CD4-positive, alpha-beta T cell treated with Interleukin-2 at 100 ng/mL for 4 hours (primary cell): ENCODE measurements around the gene GNG3.
A peak's percentile ranks its signal among the peaks of the same experiment; 100 is the strongest.
"Not testable (repeated sequence)": the region's sequence is repeated elsewhere in the genome, so short reads cannot be mapped to it uniquely, and the experiment has no call there.

ENCODE experiments used
- DNase-seq: peaks from one replicate; pipeline ENCODE4 v3.0.0-alpha.2; 2020; ENCODE audit warnings: low spot score

The GNG3 gene

DNA sequence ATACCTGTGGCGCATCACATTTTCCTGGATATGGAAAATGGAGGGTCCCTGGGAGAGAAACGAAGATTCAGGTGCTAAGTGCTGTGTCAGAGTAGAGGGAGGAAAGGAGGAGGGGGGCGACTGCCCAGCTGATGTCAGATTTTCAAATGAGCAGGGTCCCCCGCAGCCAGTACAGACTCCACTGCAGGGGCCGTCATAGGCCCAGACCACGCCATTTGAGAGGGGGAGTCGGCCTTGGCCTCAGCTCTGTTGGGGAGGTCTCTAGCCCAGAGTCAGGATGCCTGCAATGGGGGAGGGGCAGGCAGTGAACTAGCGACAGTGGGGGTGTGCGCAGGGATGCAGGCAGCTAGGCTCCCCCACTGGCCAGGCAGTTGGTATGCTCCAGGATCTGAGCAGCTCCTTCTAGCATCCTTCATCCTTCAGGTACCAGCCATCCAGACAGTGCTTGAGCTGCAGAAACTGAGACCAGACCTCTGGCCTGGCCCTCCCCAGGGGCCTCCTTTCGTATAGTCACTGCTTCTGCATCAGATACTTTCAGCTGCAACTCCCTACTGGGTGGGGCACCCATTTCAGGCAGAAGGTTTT lies at the start of gene GNG3, which contains the start of gene BSCL2:
Gene GNG3, plus strand, starts transcription at position 400 of the 585 bp plus-strand sequence. CDS start 620 bp downstream, outside the sequence.
Gene BSCL2, minus strand, starts transcription at position 148 of the 585 bp plus-strand sequence. CDS start 229 bp downstream, outside the sequence.
- DNase-seq: no peak

DNA sequence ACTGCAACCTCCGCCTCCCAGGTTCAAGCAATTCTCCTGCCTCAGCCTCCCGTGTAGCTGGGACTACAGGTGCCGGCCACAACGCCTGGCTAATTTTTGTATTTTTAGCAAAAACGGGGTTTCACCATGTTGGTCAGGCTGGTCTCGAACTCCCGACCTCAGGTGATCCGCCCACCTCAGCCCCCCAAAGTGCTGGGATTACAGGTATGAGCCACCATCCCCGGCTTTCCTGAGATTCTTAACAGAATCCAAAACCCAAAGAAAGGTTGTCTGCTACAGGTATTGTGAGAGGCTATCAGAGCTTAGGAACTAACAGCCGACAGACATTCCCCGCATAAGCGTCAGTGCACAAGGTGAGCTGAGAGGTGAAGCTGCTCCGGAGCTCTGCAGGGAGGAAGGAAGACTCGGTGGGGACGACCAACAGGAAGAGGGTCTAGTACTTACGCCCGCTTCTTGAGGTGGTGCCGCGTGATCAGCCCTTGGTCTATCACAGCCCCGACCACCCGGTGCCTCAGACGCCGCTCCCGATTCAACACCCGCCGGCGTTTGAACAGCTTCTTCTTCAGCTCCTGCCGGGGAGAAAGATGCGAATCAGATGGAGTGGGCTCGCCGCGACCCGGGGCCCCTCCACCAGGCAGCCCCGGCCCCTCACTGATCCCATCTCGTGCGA lies 42.9 kb upstream of the GNG3 start:
- DNase-seq: peak; percentile 54

DNA sequence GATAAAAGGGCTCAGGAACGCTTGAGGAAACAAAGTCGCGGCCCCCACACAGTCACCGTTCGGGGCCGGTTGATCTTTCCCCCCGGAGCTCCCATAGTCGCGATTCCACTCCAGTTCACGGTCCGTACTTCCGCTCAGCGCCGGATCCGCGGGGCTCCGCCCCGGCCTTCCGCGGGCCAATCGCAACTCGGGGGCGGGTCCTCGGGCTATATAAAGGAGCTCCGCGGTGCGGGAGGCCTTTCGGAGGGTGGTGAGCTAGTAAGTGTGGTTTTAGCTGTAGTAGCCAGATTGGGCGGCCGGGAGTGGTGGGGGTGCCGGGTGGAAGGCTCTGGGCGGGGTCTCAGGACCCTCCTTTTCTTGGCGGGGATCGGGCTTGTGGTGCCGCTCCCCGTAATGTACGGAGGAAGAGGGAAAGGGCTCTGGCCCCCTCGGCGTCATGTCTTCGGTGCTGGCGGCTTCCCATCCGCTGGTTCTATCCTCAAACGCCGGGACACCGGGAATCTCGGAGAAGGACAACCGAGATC lies 42.3 kb upstream of the GNG3 start, which contains the start of the genes C11orf98 and CSKMT:
Gene C11orf98, minus strand, starts transcription at position 136 of the 524 bp plus-strand sequence. Its CDS starts 41 bp downstream, at position 95.
Gene CSKMT, plus strand, starts transcription at position 238 of the 524 bp plus-strand sequence. CDS start 568 bp downstream, outside the sequence.
- peak; percentile 97 for DNase-seq

DNA sequence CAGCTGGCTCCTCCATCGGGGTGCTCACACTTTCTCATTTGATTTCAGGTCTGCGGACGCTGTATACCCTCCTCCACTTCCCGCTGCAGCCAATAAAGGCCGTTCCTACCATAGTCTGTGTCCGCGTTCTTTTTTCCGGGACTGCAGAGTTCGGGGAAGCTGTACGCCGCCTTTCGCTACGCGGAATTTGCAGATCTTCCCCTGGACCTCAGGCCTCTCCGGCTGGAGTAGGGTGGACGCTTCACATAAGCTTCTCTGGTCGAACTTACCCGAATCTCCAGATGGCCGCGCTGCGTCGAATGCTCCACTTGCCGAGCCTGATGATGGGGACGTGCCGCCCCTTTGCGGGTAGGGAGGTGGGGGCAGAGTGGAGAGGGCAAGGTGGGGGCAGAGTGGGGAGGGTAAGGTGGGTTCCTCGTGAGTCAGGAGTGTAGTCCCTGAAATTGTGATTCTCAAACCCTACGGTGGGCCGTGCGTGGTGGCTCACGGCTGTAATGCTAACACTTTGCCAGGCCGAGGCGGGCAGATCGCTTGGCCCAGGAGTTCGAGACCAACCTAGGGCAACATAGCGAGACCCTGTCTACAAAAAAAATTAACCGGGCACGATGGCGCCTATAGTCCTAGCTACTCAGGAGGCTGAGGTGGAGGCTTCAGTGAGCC lies 41.7 kb upstream of the GNG3 start:
- peak; percentile 75 for DNase-seq

DNA sequence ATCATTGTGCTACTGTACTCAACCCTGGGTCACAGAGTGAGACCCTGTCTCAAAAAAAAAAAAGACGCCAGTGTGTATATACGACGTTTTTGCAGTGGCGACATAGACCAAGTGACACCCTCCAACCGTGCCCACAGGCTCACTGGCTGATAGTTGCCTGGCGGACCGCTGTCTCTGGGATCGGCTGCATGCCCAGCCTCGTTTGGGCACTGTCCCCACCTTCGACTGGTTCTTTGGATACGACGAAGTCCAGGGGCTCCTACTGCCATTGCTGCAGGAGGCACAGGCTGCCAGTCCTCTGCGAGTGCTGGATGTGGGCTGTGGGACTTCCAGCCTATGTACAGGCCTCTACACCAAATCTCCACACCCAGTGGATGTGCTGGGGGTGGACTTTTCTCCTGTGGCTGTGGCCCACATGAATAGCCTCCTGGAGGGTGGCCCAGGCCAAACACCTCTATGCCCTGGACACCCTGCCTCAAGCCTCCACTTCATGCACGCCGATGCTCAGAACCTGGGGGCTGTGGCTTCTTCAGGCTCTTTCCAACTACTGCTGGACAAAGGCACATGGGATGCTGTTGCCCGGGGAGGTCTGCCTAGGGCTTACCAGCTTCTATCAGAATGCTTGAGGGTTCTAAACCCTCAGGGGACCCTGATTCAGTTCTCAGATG lies 41.1 kb upstream of the GNG3 start:
- no peak for DNase-seq

DNA sequence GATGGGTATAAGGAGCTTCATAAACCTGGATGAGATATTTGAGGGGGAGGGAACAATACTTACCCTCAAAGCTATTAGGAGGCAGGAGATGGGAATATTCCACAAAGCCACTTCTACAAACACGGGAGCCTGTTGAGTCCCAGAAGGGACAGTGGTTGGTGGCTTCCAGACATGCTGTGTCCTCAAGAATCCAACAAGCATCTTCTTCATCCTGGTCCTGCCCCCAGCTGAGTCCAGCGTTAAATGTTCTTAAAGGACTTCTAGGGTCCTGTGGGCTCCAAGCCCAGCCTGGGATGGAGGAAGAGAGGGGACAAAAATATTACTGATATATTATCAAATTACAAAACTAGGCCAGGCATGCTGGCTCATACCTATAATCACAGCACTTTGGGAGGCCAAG lies 40.0 kb upstream of the GNG3 start:
- no peak for DNase-seq

DNA sequence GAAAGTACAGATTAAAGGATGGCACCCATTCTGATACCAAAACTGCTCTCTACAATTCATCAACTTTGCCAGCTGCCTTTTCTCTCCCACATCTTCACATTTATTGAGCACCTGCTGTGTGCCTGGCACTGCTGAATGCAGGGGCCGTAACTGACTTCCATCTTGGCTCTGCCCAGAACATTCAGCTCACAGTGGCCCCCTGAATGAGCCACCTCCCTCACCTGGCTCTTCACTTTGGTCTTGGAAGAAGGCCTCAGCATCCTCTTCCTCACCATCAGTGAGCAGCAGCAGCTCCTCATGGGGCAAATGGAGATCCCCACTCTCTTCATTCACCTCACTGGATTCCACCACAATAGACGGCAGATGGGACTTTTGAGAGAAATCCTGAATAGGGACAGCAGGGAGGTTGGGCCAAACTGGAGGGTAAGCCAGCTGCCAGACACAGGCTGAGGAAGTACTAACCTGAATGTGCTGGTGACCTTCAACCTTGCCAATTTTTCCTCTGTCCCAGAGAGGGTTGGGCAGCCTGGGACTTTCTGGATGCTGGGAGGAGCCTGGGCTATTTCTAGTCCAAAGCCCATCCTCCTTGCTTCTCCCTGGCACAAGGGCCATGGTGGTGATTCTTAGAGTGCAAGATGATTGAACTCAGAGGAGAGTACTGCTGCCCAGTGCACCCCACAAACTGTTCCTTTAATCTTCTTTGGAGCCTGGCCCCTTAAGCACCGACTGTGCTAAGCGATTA lies 37.9 kb upstream of the GNG3 start:
- no peak for DNase-seq

DNA sequence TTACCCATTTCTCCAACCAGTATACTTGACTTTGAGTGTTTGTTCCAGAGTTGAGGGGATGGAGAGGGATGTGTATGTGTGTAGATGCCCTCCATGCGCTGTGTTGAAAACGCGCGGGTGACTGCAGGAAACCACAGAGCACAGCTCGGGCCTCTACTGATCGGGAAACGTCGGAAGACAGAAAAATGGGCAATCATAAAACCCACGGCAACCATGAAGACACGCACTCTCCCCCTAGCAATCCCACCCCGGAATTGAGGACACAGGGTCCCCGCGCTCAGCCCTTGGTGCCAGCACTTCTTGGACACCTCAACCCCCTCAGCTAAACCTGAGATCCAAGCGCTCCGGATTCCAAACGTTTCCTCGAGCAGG lies 36.3 kb upstream of the GNG3 start:
- no peak for DNase-seq

DNA sequence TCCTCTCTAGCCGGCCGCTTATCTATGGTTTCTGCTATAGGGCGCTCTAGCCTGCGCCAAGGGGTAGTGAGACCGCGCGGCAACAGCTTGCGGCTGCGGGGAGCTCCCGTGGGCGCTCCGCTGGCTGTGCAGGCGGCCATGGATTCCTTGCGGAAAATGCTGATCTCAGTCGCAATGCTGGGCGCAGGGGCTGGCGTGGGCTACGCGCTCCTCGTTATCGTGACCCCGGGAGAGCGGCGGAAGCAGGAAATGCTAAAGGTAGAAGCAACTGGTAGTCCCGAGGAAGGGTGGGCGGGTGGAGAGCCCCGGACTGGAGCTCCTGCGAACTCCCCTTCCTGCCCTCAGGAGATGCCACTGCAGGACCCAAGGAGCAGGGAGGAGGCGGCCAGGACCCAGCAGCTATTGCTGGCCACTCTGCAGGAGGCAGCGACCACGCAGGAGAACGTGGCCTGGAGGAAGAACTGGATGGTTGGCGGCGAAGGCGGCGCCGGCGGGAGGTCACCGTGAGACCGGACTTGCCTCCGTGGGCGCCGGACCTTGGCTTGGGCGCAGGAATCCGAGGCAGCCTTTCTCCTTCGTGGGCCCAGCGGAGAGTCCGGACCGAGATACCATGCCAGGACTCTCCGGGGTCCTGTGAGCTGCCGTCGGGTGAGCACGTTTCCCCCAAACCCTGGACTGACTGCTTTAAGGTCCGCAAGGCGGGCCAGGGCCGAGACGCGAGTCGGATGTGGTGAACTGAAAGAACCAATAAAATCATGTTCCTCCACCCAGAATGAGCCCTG lies 35.7 kb upstream of the GNG3 start, which contains the start of the genes LBHD1 and UQCC3:
Gene LBHD1, minus strand, starts transcription at position 660 of the 782 bp plus-strand sequence. CDS start 2,236 bp downstream, outside the sequence.
Gene UQCC3, plus strand, starts transcription at position 66 of the 782 bp plus-strand sequence. Its CDS starts 73 bp downstream, at position 139.
- DNase-seq: peak; percentile 84

DNA sequence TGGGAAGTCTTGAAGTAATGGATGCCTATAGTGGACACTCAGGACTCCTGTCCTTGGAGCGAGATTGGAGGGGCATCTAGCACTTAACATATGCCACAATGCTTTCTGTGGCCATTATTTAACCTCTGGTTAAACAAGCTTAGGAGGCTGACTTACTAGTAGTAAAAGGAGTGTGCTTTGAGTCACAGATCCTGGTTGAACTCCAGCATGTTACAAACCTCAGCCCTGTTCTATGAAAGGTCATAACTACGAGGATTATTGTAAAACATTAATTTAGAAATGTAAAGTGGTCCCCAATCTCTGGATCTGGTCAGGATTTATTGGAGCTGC lies 34.3 kb upstream of the GNG3 start:
- DNase-seq: no peak

DNA sequence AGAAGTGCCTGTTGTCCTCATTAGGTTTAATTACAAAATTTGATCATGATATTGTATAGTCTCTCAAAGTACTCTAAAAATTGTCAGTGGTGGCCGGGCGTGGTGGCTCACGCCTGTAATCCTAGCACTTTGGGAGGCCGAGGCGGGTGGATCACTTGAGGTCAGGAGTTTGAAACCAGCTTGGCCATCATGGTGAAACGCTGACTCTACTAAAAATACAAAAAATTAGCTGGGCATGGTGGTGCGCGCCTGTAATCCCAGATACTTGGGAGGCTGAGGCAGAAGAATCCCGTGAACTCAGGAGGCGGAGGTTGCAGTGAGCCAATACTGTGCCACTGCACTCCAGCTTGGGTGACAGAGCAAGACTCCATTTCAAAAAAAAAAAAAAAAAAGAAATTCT lies 32.1 kb upstream of the GNG3 start:
- DNase-seq: not testable (repeated sequence)

DNA sequence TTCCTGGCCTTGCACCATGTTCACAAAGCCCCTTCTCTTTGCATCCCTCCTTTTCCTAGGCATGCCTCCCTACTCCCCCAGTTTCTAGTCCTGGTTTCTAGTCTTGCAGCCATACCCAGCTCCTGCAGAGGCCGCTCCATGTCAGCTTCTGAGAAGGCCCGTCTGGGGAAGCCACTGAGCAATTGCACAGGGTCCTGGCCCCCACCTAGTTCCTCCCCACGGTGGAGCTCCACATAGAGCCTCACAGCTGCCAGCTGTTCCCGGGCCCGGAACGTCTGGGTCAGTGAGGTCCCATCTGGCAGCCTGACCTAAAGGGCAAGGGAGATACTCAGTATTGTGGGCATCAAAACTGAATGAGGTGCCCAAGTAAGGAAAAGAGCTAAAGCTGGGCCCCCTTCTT lies 30.8 kb upstream of the GNG3 start:
- no peak for DNase-seq

DNA sequence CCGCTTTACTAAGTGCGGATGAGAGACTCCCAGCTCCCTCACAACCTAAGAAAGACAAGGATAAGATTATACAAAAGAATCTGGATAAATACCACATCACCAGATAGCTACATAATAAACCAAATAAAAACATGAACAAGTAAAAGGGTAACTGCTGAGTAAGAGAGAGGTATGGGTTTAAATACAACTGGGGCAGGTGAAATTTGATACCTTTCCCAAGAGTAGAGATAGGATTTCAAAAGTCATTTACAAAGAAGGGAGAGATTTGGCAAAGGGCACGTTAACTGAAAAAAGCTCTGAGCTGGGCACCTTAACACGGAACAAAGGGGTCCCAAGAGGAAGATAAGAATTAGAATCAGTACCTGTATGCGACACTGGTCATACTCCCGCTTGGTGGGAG lies 30.3 kb upstream of the GNG3 start:
- no peak for DNase-seq

DNA sequence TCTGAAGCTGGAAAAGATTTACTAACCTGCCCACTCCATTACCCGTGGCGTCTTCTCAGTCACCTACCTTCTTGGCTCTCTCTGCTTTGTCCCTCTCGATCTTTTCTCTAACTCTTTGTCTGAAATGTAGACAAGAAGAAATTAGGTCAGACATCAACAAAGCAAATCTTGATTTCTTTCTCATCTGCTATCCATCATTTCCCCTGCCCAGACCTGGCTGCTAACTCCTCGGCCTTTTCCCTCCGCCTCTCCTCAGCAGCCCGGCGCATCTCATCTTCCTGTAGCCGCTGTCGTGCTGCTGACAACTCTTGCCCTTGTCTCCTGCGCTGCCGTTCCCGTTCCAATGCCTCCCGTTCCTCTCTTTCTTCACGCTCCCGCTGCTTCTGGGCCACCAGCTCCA lies 29.8 kb upstream of the GNG3 start:
- DNase-seq: no peak

DNA sequence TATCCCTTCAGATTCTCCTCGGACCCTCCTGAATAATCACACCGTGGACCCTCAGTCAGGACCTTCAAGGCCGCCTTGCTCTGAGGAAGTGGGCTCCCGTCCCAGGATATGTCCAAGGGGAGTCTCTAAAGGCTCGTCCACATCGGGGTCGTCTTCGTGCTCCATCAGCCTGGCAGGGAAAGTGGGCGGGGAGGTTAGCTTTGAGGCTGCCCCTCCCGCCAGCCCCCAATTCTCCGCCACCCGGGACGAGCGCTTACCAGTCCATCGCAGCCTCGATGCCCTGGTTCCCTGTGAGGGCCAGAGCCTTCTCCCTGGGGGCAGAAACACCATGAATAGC lies 29.1 kb upstream of the GNG3 start:
- DNase-seq: no peak

DNA sequence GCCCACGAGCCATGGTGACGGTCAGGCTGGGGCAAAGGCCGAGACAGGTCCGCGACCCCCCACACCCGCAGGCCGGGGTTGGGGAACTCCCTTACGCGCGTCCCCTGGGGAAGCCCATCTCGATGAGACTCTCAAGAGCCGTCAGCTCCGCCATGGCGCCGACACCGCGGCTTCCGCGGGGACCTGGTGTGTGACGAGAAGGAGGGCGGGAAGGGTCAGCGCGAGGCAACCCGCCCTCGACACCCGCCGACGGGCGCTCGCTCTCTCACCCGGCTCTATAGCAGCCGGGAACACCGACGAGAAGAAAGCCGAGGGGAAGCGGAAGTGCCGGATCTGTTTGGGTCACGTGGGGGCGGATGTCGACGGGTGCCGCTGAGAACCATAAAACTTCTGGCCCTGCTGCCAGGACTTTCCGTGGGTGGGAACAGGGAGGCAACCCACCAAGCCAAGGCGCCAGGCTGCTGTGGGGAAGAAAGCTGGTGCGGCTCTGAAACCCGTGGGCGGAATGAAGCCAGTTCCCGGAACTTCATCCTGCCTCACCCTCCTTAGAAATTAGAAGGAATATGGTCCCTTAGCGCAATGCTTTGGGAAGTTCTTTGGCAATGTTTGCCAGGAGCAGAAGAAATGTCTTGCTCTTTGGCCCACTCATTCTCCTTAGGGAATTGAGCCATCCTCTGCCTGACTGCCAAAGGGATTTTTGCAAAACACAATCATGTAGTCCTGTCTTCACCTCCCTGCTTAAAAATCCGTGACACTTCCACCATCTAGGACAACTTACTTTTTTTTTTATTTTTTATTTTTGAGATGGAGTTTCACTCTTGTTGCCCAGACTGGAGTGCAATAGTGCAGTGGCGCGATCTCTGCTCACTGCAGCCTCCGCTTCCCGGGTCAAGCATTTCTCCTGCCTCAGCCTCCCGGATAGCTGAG lies 28.4 kb upstream of the GNG3 start, which contains the start of gene UBXN1:
Gene UBXN1, minus strand, starts transcription at position 304 of the 927 bp plus-strand sequence. Its CDS starts 150 bp downstream, at position 154.
- peak; percentile 86 for DNase-seq

DNA sequence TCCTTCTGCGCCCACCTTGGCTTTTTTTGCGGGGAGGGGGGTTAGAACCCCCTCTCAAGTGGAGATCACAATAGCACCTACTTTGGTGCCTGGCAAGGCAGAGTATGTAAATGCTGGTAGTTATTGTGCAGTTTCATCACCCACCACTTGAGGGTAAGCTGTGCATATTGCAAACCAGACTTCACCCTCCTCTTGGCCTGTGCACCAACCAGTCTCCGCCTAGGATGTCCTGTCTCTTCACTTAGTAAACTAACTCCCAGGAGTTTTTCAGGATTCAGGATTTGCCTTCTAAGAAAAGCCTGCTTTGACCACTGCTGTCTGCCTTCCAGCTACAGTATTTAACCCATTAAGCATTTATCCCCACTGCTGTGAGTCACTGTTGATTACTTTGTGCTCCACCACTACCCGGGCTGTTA lies 26.6 kb upstream of the GNG3 start:
- peak; percentile 57 for DNase-seq

DNA sequence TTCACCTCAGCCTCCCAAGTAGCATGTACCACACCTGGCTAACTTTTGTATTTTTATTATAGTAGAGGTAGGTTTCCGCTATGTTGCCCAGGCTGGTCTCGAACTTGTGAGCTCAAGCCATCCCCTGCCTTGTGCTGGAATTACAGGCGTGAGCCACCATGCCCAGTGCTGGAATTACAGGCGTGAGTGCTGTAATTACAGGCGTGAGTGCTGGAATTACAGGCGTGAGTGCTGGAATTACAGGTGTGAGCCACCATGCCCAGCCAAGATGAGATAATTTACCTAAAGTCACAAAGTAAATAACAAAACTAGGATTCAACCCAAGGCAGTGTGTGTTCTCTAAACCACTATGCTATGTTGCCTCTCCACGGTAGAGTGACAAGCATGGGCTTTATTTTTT lies 25.0 kb upstream of the GNG3 start:
- DNase-seq: no peak
